ENCODE results near the gene MRPL23. TPM values are rescaled to one million over a fixed set of nuclear protein-coding genes. Genes with fewer than 3 reads are reported as not detected.

MRPL23 gene
- total RNA-seq, 4 donors from 2014 or later: 36.7 to 196 (median 101) TPM

- intact Hi-C loops (cut with DNase I; ENCODE audit: low total_unique reads): no loop called here
- no peak overlapping the region for H3K27ac ChIP-seq
- TF ChIP-seq POLR2A (IDR thresholded peaks at IDR 0.05): no peak
- no peak for TF ChIP-seq CTCF (IDR thresholded peaks at IDR 0.05)
- no peaks in the 10 kb centered on the region for H3K27me3 ChIP-seq
- no peaks in the 10 kb centered on the region for H3K36me3 ChIP-seq
- no peak overlapping the region for H3K4me3 ChIP-seq
- H3K9me3 ChIP-seq: no peaks in the 10 kb centered on the region
- no peaks in the 10 kb centered on the region for H3K4me1 ChIP-seq
- DNase-seq: no peak
Observed at GRCh38 chr11:1994121-1994520, 47.0 kb downstream of the MRPL23 start.

GRCh38 chr11:1997755-1998154 lies 50.6 kb downstream of the MRPL23 start, which contains the start of gene H19:
Gene H19, minus strand, starts transcription at chr11:1997842.
- Histone ChIP-seq H3K27ac (no peak within 1 kb of the TSS), H3K27me3 (no peaks in the 10 kb centered on the region), H3K9me3 (no peaks in the 10 kb centered on the region), H3K4me3 (no peak within 1 kb of the TSS), H3K4me1 (no peaks in the 10 kb centered on the region), H3K36me3 (no peaks in the 10 kb centered on the region)
- TF ChIP-seq POLR2A (IDR thresholded peaks at IDR 0.05) (no peak), CTCF (IDR thresholded peaks at IDR 0.05) (no peak)
- no peak for DNase-seq
- intact Hi-C loops (cut with DNase I; ENCODE audit: low total_unique reads): no loop called here

GRCh38 chr11:1998290-1998689 lies 51.2 kb downstream of the MRPL23 start:
- intact Hi-C loops (cut with DNase I; ENCODE audit: low total_unique reads): no loop called here
- Histone ChIP-seq H3K9me3 (no peaks in the 10 kb centered on the region), H3K4me3 (no peak overlapping the region), H3K36me3 (no peaks in the 10 kb centered on the region), H3K27ac (no peak overlapping the region), H3K4me1 (no peaks in the 10 kb centered on the region), H3K27me3 (no peaks in the 10 kb centered on the region)
- DNase-seq: no peak
- no peak for TF ChIP-seq POLR2A (IDR thresholded peaks at IDR 0.05)
- TF ChIP-seq CTCF (IDR thresholded peaks at IDR 0.05): no peak

- no peaks in the 10 kb centered on the region for H3K36me3 ChIP-seq
- H3K27ac ChIP-seq: no peak overlapping the region
- no peaks in the 10 kb centered on the region for H3K4me1 ChIP-seq
- intact Hi-C loops (cut with DNase I; ENCODE audit: low total_unique reads): no loop called here
- no peak for TF ChIP-seq POLR2A (IDR thresholded peaks at IDR 0.05)
- TF ChIP-seq CTCF (IDR thresholded peaks at IDR 0.05): no peak
- H3K4me3 ChIP-seq: no peak overlapping the region
- no peaks in the 10 kb centered on the region for H3K27me3 ChIP-seq
- DNase-seq: no peak
- H3K9me3 ChIP-seq: no peaks in the 10 kb centered on the region
Observed at GRCh38 chr11:1998861-1999260, 51.7 kb downstream of the MRPL23 start.

- Histone ChIP-seq H3K4me1 (no peaks in the 10 kb centered on the region), H3K4me3 (no peak overlapping the region), H3K9me3 (no peaks in the 10 kb centered on the region), H3K27ac (no peak overlapping the region), H3K27me3 (no peaks in the 10 kb centered on the region), H3K36me3 (no peaks in the 10 kb centered on the region)
- TF ChIP-seq CTCF (IDR thresholded peaks at IDR 0.05) (no peak), POLR2A (IDR thresholded peaks at IDR 0.05) (no peak)
- no peak for DNase-seq
- intact Hi-C loops (cut with DNase I; ENCODE audit: low total_unique reads): no loop called here
Observed at GRCh38 chr11:2002042-2002776, 55.1 kb downstream of the MRPL23 start.

Measured in uterus (tissue), 4 donors.